BLaER1 (cell line): ENCODE results near the gene CPNE2.

Source experiments
- H3K27ac ChIP-seq: shearing (Covaris generic); formaldehyde crosslinking; 2 replicates; pipeline ENCODE4 v1.8.1; 2022
- H3K27me3 ChIP-seq: shearing (Covaris generic); formaldehyde crosslinking; 2 replicates; pipeline ENCODE4 v1.8.1; 2022
- H3K36me3 ChIP-seq: shearing (Covaris generic); formaldehyde crosslinking; 2 replicates; pipeline ENCODE4 v1.8.1; 2022
- H3K4me1 ChIP-seq: shearing (Covaris generic); formaldehyde crosslinking; 2 replicates; pipeline ENCODE4 v1.8.1; 2022
- H3K4me2 ChIP-seq: shearing (Covaris generic); formaldehyde crosslinking; 2 replicates; pipeline ENCODE4 v1.8.1; 2022
- H3K4me3 ChIP-seq: shearing (Covaris generic); formaldehyde crosslinking; 2 replicates; pipeline ENCODE4 v1.8.1; 2022
- H3K9ac ChIP-seq: shearing (Covaris generic); formaldehyde crosslinking; 2 replicates; pipeline ENCODE4 v1.8.1; 2022
- H3K9me3 ChIP-seq: shearing (Covaris generic); formaldehyde crosslinking; 2 replicates; pipeline ENCODE4 v1.8.1; 2022
- H4K20me1 ChIP-seq: shearing (Covaris generic); formaldehyde crosslinking; 2 replicates; pipeline ENCODE4 v1.8.1; 2022
- Cebpa-rat ChIP-seq: shearing (Covaris generic); IDR thresholded peaks from 2 replicates; pipeline ENCODE4 v1.8.1; 2022

The CPNE2 gene

GRCh38 chr16:57147381-57148221 lies 55.2 kb downstream of the CPNE2 start:
- Histone ChIP-seq H3K4me2 (peak overlapping the region; percentile 73), H3K4me1 (peaks cover 100% of the 10 kb centered on the region), H3K9me3 (no peaks in the 10 kb centered on the region), H3K4me3 (peak overlapping the region; percentile 45), H3K27me3 (no peaks in the 10 kb centered on the region), H3K36me3 (peaks cover 32% of the 10 kb centered on the region), H3K27ac (peak overlapping the region; percentile 91), H3K9ac (peak overlapping the region; percentile 71), H4K20me1 (no peaks in the 10 kb centered on the region)
- no peak for TF ChIP-seq Cebpa-rat

- TF ChIP-seq Cebpa-rat, result no peak
- H3K9me3 ChIP-seq, result no peaks in the 10 kb centered on the region
- H3K4me1 ChIP-seq, result peaks cover 100% of the 10 kb centered on the region
- peak overlapping the region; percentile 73 for H3K4me2 ChIP-seq
- H3K9ac ChIP-seq, result peak overlapping the region; percentile 71
- peak overlapping the region; percentile 91 for H3K27ac ChIP-seq
- peaks cover 37% of the 10 kb centered on the region for H3K36me3 ChIP-seq
- no peaks in the 10 kb centered on the region for H4K20me1 ChIP-seq
- no peak overlapping the region; the same call in 1 of the 2 replicates for H3K4me3 ChIP-seq
- no peaks in the 10 kb centered on the region for H3K27me3 ChIP-seq
These were observed 56.1 kb downstream of the CPNE2 start for GRCh38 chr16:57148481-57148880.

- Histone ChIP-seq H3K9ac (peak overlapping the region; percentile 71; the same call in 1 of the 2 replicates), H3K27me3 (no peaks in the 10 kb centered on the region), H3K27ac (peak overlapping the region; percentile 91), H4K20me1 (no peaks in the 10 kb centered on the region), H3K4me1 (peaks cover 95% of the 10 kb centered on the region), H3K9me3 (no peaks in the 10 kb centered on the region), H3K36me3 (peaks cover 44% of the 10 kb centered on the region), H3K4me3 (no peak overlapping the region), H3K4me2 (peak overlapping the region; percentile 73)
- no peak for TF ChIP-seq Cebpa-rat
These were observed 57.0 kb downstream of the CPNE2 start for GRCh38 chr16:57149391-57149790.

- peak overlapping the region; percentile 91 for H3K27ac ChIP-seq
- peaks cover 81% of the 10 kb centered on the region for H3K4me1 ChIP-seq
- no peaks in the 10 kb centered on the region for H3K9me3 ChIP-seq
- H3K9ac ChIP-seq, result peak overlapping the region; percentile 62; the same call in 1 of the 2 replicates
- no peaks in the 10 kb centered on the region for H4K20me1 ChIP-seq
- peaks cover 56% of the 10 kb centered on the region for H3K36me3 ChIP-seq
- TF ChIP-seq Cebpa-rat, result no peak
- H3K4me2 ChIP-seq, result peak overlapping the region; percentile 73
- no peaks in the 10 kb centered on the region for H3K27me3 ChIP-seq
- no peak overlapping the region; the same call in 1 of the 2 replicates for H3K4me3 ChIP-seq
These were observed 58.4 kb downstream of the CPNE2 start for GRCh38 chr16:57150682-57151330.

GRCh38 chr16:57151369-57151768 lies 59.0 kb downstream of the CPNE2 start:
- Histone ChIP-seq H3K36me3 (peaks cover 57% of the 10 kb centered on the region), H3K9ac (peak overlapping the region; percentile 62), H3K4me2 (peak overlapping the region; percentile 73), H4K20me1 (no peaks in the 10 kb centered on the region), H3K27me3 (no peaks in the 10 kb centered on the region), H3K9me3 (no peaks in the 10 kb centered on the region), H3K4me1 (peaks cover 75% of the 10 kb centered on the region), H3K4me3 (no peak overlapping the region; the same call in 1 of the 2 replicates), H3K27ac (peak overlapping the region; percentile 91)
- no peak for TF ChIP-seq Cebpa-rat

- Histone ChIP-seq H3K36me3 (peaks cover 67% of the 10 kb centered on the region), H3K4me3 (no peak overlapping the region), H3K27ac (peak overlapping the region; percentile 91), H3K9ac (peak overlapping the region; percentile 62), H4K20me1 (no peaks in the 10 kb centered on the region), H3K9me3 (no peaks in the 10 kb centered on the region), H3K4me2 (peak overlapping the region; percentile 73), H3K27me3 (no peaks in the 10 kb centered on the region), H3K4me1 (peaks cover 65% of the 10 kb centered on the region)
- peak; percentile 95 for TF ChIP-seq Cebpa-rat
These were observed 60.0 kb downstream of the CPNE2 start for GRCh38 chr16:57152096-57153093.

- no peak overlapping the region for H3K9ac ChIP-seq
- H3K4me1 ChIP-seq, result peaks cover 51% of the 10 kb centered on the region
- H3K27ac ChIP-seq, result 0 out of 2 replicates have a peak overlapping the region, but pooled peaks have one; percentile 91
- no peaks in the 10 kb centered on the region for H3K27me3 ChIP-seq
- no peak for TF ChIP-seq Cebpa-rat
- no peak overlapping the region for H3K4me2 ChIP-seq
- H4K20me1 ChIP-seq, result no peaks in the 10 kb centered on the region
- no peaks in the 10 kb centered on the region for H3K9me3 ChIP-seq
- H3K36me3 ChIP-seq, result peaks cover 77% of the 10 kb centered on the region
- no peak overlapping the region for H3K4me3 ChIP-seq
These were observed 61.5 kb downstream of the CPNE2 start for GRCh38 chr16:57153841-57154240.

- H4K20me1 ChIP-seq, result no peaks in the 10 kb centered on the region
- peaks cover 37% of the 10 kb centered on the region for H3K4me1 ChIP-seq
- H3K4me3 ChIP-seq, result no peak overlapping the region
- no peak overlapping the region for H3K27ac ChIP-seq
- TF ChIP-seq Cebpa-rat, result no peak
- H3K9me3 ChIP-seq, result no peaks in the 10 kb centered on the region
- H3K4me2 ChIP-seq, result no peak overlapping the region
- peaks cover 84% of the 10 kb centered on the region for H3K36me3 ChIP-seq
- H3K27me3 ChIP-seq, result no peaks in the 10 kb centered on the region
- no peak overlapping the region for H3K9ac ChIP-seq
These were observed 63.4 kb downstream of the CPNE2 start for GRCh38 chr16:57155702-57156350.

- Histone ChIP-seq H3K9ac (no peak overlapping the region), H3K27ac (no peak overlapping the region), H3K4me1 (peaks cover 37% of the 10 kb centered on the region), H3K27me3 (no peaks in the 10 kb centered on the region), H3K4me2 (no peak overlapping the region), H3K36me3 (peaks cover 87% of the 10 kb centered on the region), H3K9me3 (no peaks in the 10 kb centered on the region), H4K20me1 (no peaks in the 10 kb centered on the region), H3K4me3 (no peak overlapping the region)
- no peak for TF ChIP-seq Cebpa-rat
These were observed 63.9 kb downstream of the CPNE2 start for GRCh38 chr16:57156351-57156703.
